Measurements from ENCODE around the gene CRTC2. TPM values are rescaled to one million over a fixed set of nuclear protein-coding genes. Genes with fewer than 3 reads are reported as not detected.

The CRTC2 gene
- total RNA-seq, 1 donor from 2014 or later: 38.3 TPM

- no peaks in the 10 kb centered on the region for H4K20me1 ChIP-seq (ENCODE audit: insufficient read depth, low read length)
- peaks cover 7% of the 10 kb centered on the region for H3K36me3 ChIP-seq (ENCODE audit: insufficient read depth, low read length)
- FAIRE-seq (no peak), DNase-seq (ENCODE audit: low read depth) (no peak)
- H3K4me3 ChIP-seq (ENCODE audit: insufficient read depth, low read depth, low read length): no peak overlapping the region
- H3K27ac Mint-ChIP-seq (ENCODE audit: unreplicated experiment): no peak overlapping the region
- H3K9me3 ChIP-seq (ENCODE audit: insufficient read depth, low read depth, low read length): no peaks in the 10 kb centered on the region
- no peaks in the 10 kb centered on the region for H3K9me3 Mint-ChIP-seq (ENCODE audit: unreplicated experiment)
- peaks cover 10% of the 10 kb centered on the region for H3K79me2 ChIP-seq (ENCODE audit: insufficient read depth, low read length)
- H3K9ac ChIP-seq (ENCODE audit: low read length): no peak overlapping the region
- H2AFZ ChIP-seq (ENCODE audit: low read depth, low read length): no peak overlapping the region
- H3K36me3 Mint-ChIP-seq (ENCODE audit: low read depth, unreplicated experiment): peaks cover 34% of the 10 kb centered on the region
- H3K27ac ChIP-seq (ENCODE audit: low read depth, low read length): no peak overlapping the region
- H3K4me1 Mint-ChIP-seq (ENCODE audit: low read depth, unreplicated experiment): no peaks in the 10 kb centered on the region
- TF ChIP-seq CTCF (IDR thresholded peaks at IDR 0.05; ENCODE audit: insufficient read depth, low read depth, low read length) (no peak), EZH2 (IDR thresholded peaks at IDR 0.05; ENCODE audit: insufficient read depth, low read length) (no peak)
- no peak overlapping the region for H3K4me3 Mint-ChIP-seq (ENCODE audit: unreplicated experiment)
- H3K4me1 ChIP-seq (ENCODE audit: insufficient read depth, low read length): no peaks in the 10 kb centered on the region
- H3K27me3 Mint-ChIP-seq (ENCODE audit: low read depth, unreplicated experiment): no peaks in the 10 kb centered on the region
- H3K4me2 ChIP-seq (ENCODE audit: low read length): no peak overlapping the region
- H3K27me3 ChIP-seq (ENCODE audit: insufficient read depth, low read length): no peaks in the 10 kb centered on the region
Measured at GRCh38 chr1:153939476-153939875, 18.9 kb downstream of the CRTC2 start.

- H3K9me3 Mint-ChIP-seq (ENCODE audit: unreplicated experiment): no peaks in the 10 kb centered on the region
- H2AFZ ChIP-seq (ENCODE audit: low read depth, low read length): no peak overlapping the region
- no peaks in the 10 kb centered on the region for H3K27me3 Mint-ChIP-seq (ENCODE audit: low read depth, unreplicated experiment)
- H3K4me2 ChIP-seq (ENCODE audit: low read length): no peak overlapping the region
- no peak overlapping the region for H3K9ac ChIP-seq (ENCODE audit: low read length)
- H3K4me3 Mint-ChIP-seq (ENCODE audit: unreplicated experiment): no peak overlapping the region
- peaks cover 12% of the 10 kb centered on the region for H3K36me3 ChIP-seq (ENCODE audit: insufficient read depth, low read length)
- FAIRE-seq (no peak), DNase-seq (ENCODE audit: low read depth) (no peak)
- H3K4me1 ChIP-seq (ENCODE audit: insufficient read depth, low read length): no peaks in the 10 kb centered on the region
- no peak for TF ChIP-seq CTCF (IDR thresholded peaks at IDR 0.05; ENCODE audit: insufficient read depth, low read depth, low read length)
- H3K79me2 ChIP-seq (ENCODE audit: insufficient read depth, low read length): peaks cover 6% of the 10 kb centered on the region
- H3K4me3 ChIP-seq (ENCODE audit: insufficient read depth, low read depth, low read length): no peak overlapping the region
- H4K20me1 ChIP-seq (ENCODE audit: insufficient read depth, low read length): no peaks in the 10 kb centered on the region
- H3K27me3 ChIP-seq (ENCODE audit: insufficient read depth, low read length): no peaks in the 10 kb centered on the region
- no peaks in the 10 kb centered on the region for H3K4me1 Mint-ChIP-seq (ENCODE audit: low read depth, unreplicated experiment)
- peaks cover 36% of the 10 kb centered on the region for H3K36me3 Mint-ChIP-seq (ENCODE audit: low read depth, unreplicated experiment)
- H3K27ac Mint-ChIP-seq (ENCODE audit: unreplicated experiment): no peak overlapping the region
- H3K9me3 ChIP-seq (ENCODE audit: insufficient read depth, low read depth, low read length): no peaks in the 10 kb centered on the region
- no peak overlapping the region for H3K27ac ChIP-seq (ENCODE audit: low read depth, low read length)
Measured at GRCh38 chr1:153938996-153939395, 19.4 kb downstream of the CRTC2 start.

GRCh38 chr1:153937331-153937730 lies 21.1 kb downstream of the CRTC2 start:
- H3K27me3 ChIP-seq (ENCODE audit: insufficient read depth, low read length): no peaks in the 10 kb centered on the region
- no peak overlapping the region for H3K4me3 ChIP-seq (ENCODE audit: insufficient read depth, low read depth, low read length)
- H4K20me1 ChIP-seq (ENCODE audit: insufficient read depth, low read length): no peaks in the 10 kb centered on the region
- FAIRE-seq: no peak
- H3K4me2 ChIP-seq (ENCODE audit: low read length): no peak overlapping the region
- Mint-ChIP-seq H3K9me3 (ENCODE audit: unreplicated experiment) (no peaks in the 10 kb centered on the region), H3K27me3 (ENCODE audit: low read depth, unreplicated experiment) (no peaks in the 10 kb centered on the region), H3K36me3 (ENCODE audit: low read depth, unreplicated experiment) (peaks cover 37% of the 10 kb centered on the region), H3K27ac (ENCODE audit: unreplicated experiment) (no peak overlapping the region), H3K4me3 (ENCODE audit: unreplicated experiment) (no peak overlapping the region), H3K4me1 (ENCODE audit: low read depth, unreplicated experiment) (no peaks in the 10 kb centered on the region)
- peaks cover 14% of the 10 kb centered on the region for H3K36me3 ChIP-seq (ENCODE audit: insufficient read depth, low read length)
- no peaks in the 10 kb centered on the region for H3K79me2 ChIP-seq (ENCODE audit: insufficient read depth, low read length)
- no peaks in the 10 kb centered on the region for H3K4me1 ChIP-seq (ENCODE audit: insufficient read depth, low read length)
- no peaks in the 10 kb centered on the region for H3K9me3 ChIP-seq (ENCODE audit: insufficient read depth, low read depth, low read length)
- no peak overlapping the region for H2AFZ ChIP-seq (ENCODE audit: low read depth, low read length)
- DNase-seq (ENCODE audit: low read depth): no peak
- no peak overlapping the region for H3K9ac ChIP-seq (ENCODE audit: low read length)
- TF ChIP-seq CTCF (IDR thresholded peaks at IDR 0.05; ENCODE audit: insufficient read depth, low read depth, low read length) (no peak), EZH2 (IDR thresholded peaks at IDR 0.05; ENCODE audit: insufficient read depth, low read length) (no peak)
- H3K27ac ChIP-seq (ENCODE audit: low read depth, low read length): no peak overlapping the region

Data from astrocyte (in vitro differentiated cells and primary cell).